NOMO-1 treated with dmso at 0.1 percent for 144 hours (cell line): ENCODE results near the gene CACNA2D1.
"Not testable (repeated sequence)": the region's sequence is repeated elsewhere in the genome, so short reads cannot be mapped to it uniquely, and the experiment has no call there.

Experiments
- DNase-seq: peaks from one replicate; lab custom pipeline; 2025; ENCODE audit not compliant: unreplicated experiment; lab: John Stamatoyannopoulos, UW

CACNA2D1 gene

DNA sequence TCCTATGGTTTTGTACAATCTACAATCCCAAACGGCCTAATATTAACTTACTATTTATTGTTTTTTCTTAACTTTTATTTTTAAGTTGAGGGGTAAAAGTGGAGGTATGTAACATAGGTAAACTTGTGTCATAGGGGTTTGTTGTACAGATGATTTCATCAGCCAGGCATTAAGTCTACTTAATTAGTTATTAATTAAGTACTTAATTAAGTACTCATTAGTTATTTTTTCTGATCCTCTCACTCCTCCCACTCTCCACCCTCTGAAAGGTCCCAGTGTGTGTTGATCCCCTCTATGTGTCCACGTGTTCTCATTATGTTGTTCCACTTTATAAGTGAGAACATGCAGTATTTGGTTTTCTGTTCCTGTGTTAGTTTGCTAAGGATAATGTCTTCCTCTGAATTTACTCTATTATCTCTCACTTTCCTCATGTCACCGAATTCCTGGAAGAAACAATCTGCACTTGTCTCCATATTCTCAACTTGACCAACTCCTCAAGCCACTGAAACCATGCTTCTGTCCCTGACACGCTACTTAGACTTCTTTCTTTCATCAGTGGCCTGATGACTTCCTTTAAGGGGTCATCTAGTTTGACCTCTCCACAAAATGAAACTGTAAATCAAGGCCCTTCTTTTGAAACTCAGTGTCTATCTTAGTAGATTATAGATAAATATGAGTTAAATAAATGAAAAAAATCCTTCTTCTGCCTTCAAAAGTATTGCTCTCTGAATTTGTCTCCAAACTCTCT lies 9.1 kb downstream of the CACNA2D1 start:
- DNase-seq: no peak

DNA sequence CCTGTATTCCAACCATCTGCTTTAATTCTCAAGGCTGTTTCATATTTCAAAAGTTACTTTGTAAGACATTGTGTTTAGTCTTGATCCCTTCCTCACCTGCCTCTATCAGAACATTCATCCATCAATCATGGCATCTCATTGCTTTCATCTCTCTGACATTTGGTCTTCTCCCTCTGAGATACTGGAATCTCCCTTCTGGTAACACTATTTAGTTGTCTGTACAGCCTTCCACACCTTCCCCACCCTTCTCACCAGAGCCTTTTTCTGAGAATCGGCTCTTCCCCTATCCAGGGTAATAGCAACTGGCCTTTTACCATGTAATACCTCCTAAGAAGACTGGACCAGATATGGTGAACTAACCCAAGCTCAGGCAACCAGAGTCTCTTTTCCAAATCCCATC lies 10.1 kb downstream of the CACNA2D1 start:
- DNase-seq: no peak

DNA sequence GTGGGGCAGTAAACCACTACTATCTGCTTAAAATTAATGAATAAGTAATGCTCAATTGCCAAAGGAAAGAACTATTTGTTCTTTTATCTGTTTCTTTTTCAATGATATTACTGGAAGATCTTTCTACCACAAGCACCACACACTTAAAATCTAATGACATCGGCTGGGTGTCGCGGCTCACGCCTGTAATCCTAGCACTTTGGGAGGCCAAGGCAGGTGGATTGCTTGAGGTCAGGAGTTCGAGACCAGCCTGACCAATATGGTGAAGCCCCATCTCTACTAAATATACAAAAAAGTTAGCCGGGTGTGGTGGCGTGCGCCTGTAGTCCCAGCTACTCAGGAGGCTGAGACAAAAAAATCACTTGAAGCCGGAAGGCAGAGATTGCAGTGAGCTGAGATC lies 10.8 kb downstream of the CACNA2D1 start:
- not testable (repeated sequence) for DNase-seq

DNA sequence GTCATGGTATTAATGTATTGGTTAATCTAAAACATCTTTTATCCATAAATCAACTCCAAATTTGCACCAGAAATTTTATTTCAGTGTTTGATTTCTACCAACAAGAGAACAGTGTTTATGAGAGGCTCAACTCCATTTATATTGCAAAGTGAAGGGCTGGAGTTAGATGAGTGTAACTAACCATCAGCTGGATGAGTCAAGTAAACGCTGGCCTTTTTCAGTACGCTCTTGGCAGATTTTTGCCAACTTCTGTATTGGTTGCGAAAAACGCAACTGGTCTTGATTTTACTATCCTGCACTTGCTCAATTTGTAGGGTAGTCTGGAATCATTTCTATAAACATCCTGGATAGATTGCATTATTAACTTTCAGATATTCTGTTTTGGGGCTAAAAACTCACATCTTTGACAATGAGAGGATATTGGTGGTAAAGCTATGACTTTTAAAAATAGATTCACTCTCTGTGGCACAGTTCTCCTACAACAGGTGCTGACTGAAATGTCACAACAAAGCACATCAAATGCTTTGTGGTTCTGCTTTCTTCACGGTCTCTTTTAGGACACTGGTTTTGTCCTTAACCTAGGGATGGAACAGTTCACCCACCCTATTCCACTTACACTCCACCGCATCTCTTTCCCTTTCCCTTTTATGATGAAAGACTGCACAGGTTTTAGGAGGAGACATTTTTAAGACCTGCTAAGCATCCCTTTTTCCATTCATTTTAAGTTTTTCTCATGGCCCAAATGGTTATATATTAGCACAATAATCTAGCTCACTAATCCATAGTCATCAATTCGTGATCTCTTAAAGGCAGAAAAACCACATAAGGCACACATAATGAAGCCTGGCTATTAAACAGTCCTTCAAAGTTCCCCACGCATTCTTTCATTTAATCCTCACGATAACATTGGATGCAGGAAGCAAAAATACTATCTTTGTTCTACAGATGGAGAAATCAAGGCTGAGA lies 12.8 kb downstream of the CACNA2D1 start:
- no peak for DNase-seq

DNA sequence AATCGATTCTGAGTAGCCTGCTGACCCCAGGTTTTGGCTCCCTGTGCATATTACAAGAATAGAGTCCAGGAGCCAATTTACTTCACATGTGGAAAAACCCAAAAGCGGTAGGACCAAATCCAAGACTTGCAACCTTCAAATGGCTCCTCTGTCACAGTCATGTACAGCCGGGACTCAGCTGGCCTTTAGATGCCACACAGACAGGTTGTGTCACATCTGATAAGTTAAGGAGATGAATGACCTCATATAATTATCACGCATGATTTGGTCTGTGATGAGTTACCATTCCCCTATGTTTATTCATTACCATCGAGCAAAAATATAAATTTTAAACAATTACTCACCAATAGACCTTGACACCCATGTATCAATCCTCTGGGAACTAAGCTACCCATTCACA lies 14.2 kb downstream of the CACNA2D1 start:
- no peak for DNase-seq

DNA sequence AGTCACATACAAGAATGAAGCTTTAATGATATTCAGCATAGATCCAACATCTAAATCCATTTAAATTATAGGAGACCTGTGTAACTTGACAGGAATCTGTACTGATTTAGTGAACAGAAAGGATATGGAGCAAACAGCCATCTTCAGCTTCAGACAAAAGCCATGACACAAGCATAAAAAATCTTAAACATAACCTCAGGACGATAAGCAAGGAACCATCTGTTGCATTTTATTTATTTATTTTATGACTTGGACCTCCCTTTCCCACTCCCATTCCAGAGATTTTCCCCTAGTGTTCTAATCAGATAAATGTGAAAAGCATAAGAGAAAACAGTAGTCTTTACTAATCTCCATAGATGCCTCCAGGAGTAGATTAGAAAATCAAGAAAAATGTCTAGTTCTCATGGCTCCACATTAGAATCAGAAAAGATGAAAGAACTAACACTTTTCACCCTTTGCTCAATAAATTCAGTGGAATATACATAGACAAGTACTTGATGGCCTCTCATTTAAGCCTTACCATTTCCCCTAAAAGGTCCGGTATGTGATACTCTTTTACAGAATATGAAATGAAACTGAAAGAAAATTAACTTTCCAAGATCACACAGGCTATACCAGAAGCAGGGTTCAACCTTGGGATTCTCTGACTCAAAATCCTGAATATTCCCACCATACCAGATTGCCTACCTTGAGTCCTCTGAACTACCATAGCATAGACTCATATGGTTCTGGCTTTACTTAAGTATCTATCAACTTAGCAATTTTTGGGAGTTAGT lies 15.2 kb downstream of the CACNA2D1 start:
- no peak for DNase-seq

DNA sequence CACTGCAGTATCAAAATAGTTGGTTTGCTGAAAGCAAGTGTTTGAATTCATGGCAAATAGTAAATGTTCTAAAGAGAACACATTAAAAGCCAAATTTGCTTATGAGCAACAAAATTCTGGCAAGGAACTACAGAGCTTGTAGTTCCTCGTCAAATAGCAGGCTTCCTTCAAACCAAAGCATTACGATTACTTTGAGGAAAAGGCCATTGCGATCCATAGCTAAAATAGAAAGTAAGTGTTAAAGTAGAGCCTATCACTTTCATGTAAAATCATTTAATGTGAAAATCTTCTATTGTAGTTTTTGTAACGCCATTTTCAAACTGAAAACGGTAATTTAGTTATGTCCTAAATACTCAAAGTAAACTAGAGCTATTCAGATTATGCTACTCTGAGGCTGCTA lies 20.1 kb downstream of the CACNA2D1 start:
- no peak for DNase-seq

DNA sequence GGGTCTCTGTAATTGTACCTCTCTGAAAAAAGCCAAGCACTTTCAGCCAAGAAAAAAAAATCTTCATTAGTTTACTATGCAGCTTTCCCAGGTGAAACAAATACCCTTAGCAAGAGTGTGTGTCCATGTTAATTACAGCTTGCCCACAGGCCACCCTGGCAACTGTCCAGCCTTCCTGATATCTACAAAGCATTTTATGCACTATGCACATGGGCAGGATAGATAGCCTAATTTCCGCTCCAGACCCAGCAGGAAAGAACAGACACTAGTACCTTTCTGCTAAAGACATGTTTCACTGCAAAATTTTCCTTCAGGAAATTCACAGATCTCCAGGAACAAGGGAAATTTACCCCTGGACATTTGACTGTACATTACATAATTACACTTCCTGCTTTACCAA lies 24.4 kb downstream of the CACNA2D1 start:
- DNase-seq: no peak

DNA sequence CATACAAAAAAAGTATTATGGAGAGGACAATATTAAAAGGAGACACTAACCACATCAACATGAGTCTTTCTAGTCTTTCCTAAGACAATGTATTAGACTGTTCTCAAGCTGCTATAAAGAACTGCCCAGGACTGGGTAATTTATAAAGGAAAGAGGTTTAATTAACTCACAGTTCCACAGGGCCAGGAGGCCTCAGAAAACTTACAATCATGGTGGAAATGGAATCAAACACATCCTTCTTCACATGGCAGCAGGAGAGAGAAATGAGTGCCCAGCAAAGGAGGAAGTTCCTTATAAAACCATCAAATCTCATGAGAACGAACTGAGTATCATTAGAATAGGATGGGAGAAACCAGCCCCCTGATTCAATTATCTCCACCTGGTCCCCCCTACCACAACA lies 25.7 kb downstream of the CACNA2D1 start:
- no peak for DNase-seq

DNA sequence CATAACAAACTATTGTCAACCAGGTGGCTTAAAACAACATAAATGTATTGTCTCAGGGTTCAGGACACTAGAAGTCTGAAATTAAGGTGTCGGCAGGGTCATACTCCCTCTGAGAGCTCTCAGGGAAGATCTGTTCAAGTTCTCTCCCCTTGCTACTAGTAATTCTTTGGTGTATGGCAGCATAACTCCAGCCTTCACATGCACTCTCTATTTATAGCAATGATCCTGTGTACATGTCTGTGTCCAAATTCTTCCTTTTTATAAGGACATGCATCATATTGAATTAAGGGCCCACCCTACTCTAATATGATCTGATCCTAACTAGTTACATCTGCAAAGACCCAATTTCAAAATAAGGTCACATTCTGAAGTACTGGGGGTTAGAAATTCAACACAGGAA lies 27.2 kb downstream of the CACNA2D1 start:
- DNase-seq: no peak

DNA sequence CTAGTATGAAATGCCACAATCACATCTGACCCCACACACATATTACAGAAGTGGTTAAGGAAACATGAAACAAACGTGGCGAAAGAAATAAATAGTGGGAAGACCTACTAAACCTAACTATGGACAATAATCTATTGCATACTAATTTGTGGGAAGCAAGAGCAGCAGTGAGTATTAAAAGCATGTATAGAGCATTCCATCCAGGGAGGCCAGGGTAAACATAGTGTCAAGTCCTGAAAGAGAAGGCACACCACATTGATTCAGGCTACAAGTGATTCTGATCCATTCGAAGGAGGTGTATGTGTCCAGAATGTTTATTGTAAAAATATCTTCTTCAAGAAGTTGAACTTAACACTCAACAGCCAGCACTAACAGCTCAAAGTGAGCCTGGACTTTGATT lies 29.2 kb downstream of the CACNA2D1 start:
- no peak for DNase-seq

DNA sequence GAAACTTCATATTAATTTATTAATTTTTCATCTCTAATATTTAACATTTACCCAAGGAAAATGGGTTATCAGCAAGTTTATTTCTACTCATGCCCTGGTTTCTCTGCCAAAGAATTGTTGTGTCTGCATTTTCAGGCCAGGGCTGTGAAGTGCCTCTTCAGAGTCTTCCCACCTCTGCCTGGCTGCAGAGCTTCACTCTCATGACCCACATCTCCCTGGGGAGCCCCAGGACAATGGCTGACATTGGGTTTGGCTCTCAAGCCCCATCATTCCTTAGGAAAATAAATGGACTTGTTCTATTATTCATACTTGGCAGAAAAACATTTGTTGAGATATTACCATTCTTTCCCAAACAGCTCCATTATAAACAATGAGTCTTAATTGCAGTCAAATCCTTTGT lies 30.3 kb downstream of the CACNA2D1 start:
- no peak for DNase-seq

DNA sequence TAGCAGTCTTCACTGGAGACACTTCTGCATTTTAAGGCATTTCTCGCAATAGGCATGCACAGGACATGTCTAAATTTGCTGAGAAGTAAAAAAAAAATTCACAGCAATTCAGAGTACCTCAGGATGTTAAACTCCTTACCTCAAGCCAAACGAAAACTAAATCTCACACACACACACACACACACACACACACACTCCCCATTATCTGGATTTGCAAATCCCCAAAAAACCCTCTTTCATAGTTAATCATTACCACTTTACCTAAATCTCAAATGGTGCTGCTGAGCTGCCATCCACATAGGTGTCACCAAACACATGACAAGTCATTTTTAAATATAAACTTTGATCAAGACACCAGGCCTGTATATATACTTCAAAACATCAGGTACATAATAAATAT lies 31.8 kb downstream of the CACNA2D1 start:
- no peak for DNase-seq

DNA sequence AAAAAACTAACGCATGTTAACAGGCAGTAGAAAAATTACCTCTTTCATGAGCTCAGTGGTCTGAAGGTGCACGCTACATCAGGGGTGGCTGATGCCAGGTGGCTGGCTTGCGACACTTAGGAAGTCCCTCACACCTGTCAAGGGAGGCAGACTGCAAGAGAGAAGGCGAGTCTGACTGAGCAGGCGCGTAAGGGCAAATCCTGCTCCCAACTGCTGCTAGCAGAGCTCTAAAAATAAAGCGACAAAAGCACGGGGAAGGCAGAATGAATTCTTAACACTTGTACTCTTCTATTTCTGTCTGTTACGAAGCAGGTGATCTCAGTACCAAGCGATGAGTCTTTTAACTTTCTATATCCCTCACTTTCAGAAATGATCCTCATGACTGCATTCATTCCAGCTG lies 33.1 kb downstream of the CACNA2D1 start:
- no peak for DNase-seq

DNA sequence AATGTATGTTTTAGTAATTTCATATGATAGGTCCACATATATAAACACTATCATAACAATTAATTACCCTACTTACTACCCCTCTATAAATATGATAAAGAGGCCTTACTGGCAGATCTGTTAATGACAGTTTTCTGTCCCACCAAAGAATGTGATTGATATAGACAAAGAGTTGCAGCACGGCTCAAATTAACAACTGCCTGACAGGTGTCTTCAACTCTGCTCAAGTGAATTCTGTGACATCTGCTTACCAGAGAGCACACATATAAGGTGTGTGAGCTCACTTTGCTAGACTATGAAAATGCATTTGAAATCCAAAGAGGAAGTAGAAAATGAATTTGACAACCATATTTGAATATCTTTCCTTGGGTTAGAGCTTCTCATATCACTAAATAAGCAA lies 36.6 kb downstream of the CACNA2D1 start:
- no peak for DNase-seq

DNA sequence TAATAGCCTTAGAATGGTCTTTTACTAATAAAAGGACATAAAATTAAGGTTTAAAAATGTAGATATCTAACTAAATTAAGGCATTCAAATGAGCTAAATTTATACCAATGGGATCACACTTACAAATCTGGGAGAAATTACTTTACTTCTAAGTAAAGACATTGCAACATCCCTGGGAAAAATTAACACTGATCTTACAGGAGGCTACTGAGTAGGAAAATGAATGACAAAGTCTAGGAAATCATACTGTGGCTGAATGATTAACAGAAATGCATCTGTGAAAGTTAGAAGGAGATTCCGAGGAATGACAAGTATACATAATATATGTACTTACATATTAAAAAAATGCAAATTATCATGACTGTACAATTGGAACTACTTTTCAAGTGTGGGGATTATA lies 38.3 kb downstream of the CACNA2D1 start:
- no peak for DNase-seq

DNA sequence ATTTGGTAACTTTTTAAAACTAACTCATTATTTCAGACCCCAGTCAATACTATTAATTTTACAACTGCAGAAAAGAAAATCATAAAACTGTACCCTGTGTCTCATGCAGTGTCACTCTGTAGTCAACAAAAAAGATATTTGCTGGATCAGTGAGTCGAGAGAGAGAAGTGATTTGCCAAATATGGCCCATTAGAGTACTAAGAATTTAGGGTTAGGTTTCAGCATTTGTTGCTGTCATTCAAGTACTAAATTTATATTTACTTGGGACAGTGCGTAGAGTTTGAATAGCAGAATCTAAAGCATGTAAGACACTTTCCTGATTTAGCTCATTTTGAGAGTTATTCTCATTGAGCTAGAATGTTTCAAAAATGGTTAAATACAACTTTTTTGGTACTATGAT lies 38.9 kb downstream of the CACNA2D1 start:
- no peak for DNase-seq

DNA sequence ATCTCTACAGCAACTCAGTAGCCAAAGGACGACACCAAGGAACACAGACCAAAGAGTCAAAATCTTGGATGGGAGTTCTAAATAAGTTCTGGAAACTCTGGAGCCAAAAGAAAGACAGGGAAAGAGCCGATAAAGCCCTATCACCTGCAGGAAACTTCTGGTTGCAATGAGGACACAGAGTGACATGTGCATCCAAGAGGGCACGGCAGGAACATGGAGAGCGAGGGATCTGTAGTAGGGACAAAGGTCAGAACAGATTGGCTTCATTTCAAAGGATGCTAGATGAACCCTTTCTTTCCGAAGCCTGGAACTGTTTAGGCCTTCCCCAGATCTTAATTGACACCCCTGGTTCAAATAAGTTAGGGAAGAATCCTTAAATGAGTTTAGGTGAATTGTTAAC lies 39.5 kb downstream of the CACNA2D1 start:
- DNase-seq: no peak

DNA sequence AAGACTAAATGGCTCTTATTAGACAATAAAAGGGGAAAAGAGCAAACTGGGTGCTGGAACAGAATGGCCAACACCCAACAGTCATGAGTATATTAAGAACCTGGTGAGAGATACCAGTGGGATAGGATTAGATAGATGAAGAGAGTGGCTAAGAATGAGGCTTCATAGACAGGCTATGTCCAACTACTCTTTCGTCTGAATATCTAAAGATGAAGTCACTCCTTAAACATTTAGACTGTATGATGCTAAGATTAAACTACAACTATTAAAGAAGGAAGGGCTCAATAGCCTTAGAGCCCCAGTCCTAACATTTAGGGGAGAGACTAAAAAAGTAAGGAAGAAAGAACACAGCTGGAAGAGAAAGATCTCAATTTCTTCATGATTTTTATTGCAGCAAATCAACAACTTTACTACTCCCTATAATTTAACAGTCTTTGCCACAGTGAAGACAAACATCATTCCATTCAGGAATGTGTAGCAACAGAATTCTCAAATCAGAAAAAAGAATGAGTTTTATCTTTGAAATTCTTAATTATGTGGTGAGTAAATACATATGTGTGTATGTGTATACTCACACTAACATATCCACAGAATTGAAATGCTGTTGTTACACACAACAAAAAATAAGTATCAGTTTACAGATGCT lies 45.6 kb downstream of the CACNA2D1 start:
- no peak for DNase-seq

DNA sequence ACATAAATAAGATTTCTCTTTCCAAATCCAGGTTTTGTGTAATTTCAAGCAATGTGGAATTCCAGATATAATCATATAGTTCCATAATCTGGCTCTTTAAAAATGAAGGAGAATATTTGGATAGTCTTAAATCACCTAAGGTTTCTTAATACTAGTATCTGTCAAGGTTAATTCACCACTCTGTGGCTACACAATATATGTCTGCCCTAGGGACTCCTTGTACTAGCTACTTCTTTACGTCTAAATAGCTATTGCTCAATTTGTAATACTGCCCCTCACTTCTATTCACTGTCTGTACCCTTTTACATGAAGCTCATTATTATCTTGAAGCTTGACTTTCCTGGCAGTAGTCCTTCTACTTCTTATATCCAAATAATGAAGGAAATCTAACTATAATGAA lies 47.2 kb downstream of the CACNA2D1 start:
- DNase-seq: no peak

DNA sequence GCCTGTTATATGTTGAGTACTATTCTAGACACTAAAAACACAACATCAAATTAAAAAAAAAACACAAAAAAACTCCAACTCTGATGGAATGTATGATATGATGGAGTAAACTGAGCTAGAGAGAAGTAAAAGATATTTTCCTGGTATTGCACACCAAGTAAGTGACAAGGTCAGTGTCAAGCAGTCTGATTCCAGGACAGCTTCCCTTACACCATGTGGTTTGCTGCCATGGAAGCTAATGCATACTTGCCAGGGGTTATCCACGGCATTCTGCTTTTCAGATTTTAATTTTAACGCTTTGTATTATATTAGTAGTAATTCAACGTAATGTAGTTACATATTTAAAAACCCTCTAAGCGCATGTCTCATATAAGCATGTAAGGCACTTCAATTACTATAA lies 48.4 kb downstream of the CACNA2D1 start:
- DNase-seq: no peak
